ENCODE measurements around the gene MAPKAP1. TPM values are rescaled to one million over a fixed set of nuclear protein-coding genes. Genes with fewer than 3 reads are reported as not detected.

MAPKAP1 gene
- total RNA-seq, 2 experiments from 2014 or later, result 66.2 to 78.8 TPM

- BruUV-seq (replicated peaks), result no TSS peak
- TF ChIP-seq CTCF (conservative IDR thresholded peaks at IDR 0.05; ENCODE audit: low read length), result no peak
- TF ChIP-seq EZH2phosphoT487 (IDR thresholded peaks at IDR 0.05; ENCODE audit: borderline replicate concordance, low read depth, low read length), result no peak
- Histone ChIP-seq H3K9me3 (ENCODE audit: low read length) (no peaks in the 10 kb centered on the region), H3K36me3 (ENCODE audit: insufficient read depth, low read length) (peaks cover 6% of the 10 kb centered on the region), H3K4me3 (ENCODE audit: low read depth, low read length, poor library complexity, severe bottlenecking) (no peak overlapping the region), H3K4me2 (ENCODE audit: low read length) (no peak overlapping the region), H3K27ac (ENCODE audit: low read depth, low read length, poor library complexity, severe bottlenecking) (no peak overlapping the region), H3K4me1 (ENCODE audit: insufficient read depth, low read length, poor library complexity, severe bottlenecking) (peaks cover under 1% of the 10 kb centered on the region), H3K79me2 (ENCODE audit: insufficient read depth, low read depth, low read length) (no peaks in the 10 kb centered on the region), H2AFZ (ENCODE audit: low read length) (no peak overlapping the region), H4K20me1 (ENCODE audit: insufficient read depth, low read length) (no peaks in the 10 kb centered on the region), H3K9me2 (ENCODE audit: insufficient read depth, low read length) (no peaks in the 10 kb centered on the region)
- no peak for DNase-seq (ENCODE audit: low spot score)
- ChIA-PET CTCF (ENCODE audit: unreplicated experiment) (no interaction called here), POLR2A (interaction anchor here (1.3 kb wide), 2 partner anchors 10 to 13 kb away, joined by 3 to 4 read pairs; no protein-coding TSS in a partner anchor)
- intact Hi-C loops (cut with micrococcal nuclease; ENCODE audit: unreplicated experiment), result no loop called here
These were observed 190.7 kb downstream of the MAPKAP1 start for GRCh38 chr9:125515983-125516940.

DNA sequence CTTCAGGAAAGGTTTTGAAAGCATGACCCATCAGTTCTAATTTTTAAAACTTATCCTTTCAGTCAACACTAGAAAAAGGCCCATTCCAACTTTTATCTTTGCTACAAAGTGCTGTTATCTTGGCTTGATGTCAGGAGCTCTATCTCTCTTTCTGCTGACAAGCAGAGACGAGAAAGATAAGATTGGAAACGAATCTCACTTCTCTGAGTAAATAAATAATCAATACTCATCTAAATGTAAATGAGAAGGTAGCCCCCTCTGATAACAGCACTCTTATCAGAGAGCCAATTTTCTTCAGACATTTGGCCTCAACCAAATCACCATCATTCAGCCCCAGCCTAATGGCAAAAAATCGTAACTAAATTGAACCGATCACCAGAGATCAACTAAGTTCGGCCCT is 191.7 kb downstream of the MAPKAP1 start:
- Histone ChIP-seq H3K79me2 (ENCODE audit: insufficient read depth, low read depth, low read length) (no peaks in the 10 kb centered on the region), H3K27ac (ENCODE audit: low read depth, low read length, poor library complexity, severe bottlenecking) (no peak overlapping the region), H4K20me1 (ENCODE audit: insufficient read depth, low read length) (no peaks in the 10 kb centered on the region; the same call in 1 of the 2 replicates), H3K9me3 (ENCODE audit: low read length) (no peaks in the 10 kb centered on the region), H3K9me2 (ENCODE audit: insufficient read depth, low read length) (no peaks in the 10 kb centered on the region), H3K4me2 (ENCODE audit: low read length) (no peak overlapping the region), H3K4me3 (ENCODE audit: low read depth, low read length, poor library complexity, severe bottlenecking) (no peak overlapping the region), H3K36me3 (ENCODE audit: insufficient read depth, low read length) (no peaks in the 10 kb centered on the region), H2AFZ (ENCODE audit: low read length) (no peak overlapping the region), H3K4me1 (ENCODE audit: insufficient read depth, low read length, poor library complexity, severe bottlenecking) (no peaks in the 10 kb centered on the region)
- CTCF ChIA-PET (ENCODE audit: unreplicated experiment), result interaction anchor here (0.5 kb wide), 1 partner anchor 830 kb away, joined by 4 read pairs; no protein-coding TSS in a partner anchor
- BruUV-seq (replicated peaks), result no TSS peak
- intact Hi-C loops (cut with micrococcal nuclease; ENCODE audit: unreplicated experiment), result no loop called here
- POLR2A ChIA-PET, result interaction anchor here (1.3 kb wide), 2 partner anchors 9 to 14 kb away, joined by 3 to 4 read pairs; no protein-coding TSS in a partner anchor
- no peak for DNase-seq (ENCODE audit: low spot score)
- TF ChIP-seq EZH2phosphoT487 (IDR thresholded peaks at IDR 0.05; ENCODE audit: borderline replicate concordance, low read depth, low read length), result no peak
- no peak for TF ChIP-seq CTCF (conservative IDR thresholded peaks at IDR 0.05; ENCODE audit: low read length)

DNA sequence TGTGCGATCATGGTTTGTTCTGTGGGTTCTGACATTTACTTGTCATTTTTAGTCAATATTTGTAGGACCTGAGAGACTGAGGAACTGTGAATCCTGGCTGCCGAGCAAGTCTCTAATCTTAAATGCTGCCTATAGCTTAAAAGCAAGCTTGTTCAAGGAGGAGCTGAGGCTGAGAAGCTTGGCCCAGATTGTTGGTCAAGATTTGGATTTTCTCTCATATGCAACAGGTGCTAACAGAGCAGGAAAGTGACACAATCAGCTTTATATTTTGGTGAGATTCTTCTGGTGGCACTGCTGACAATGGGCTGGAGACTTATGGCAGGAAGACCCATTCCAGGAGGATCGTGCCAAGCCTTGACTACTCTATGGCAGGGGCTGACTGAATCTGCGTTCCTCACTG is 192.5 kb downstream of the MAPKAP1 start:
- Histone ChIP-seq H3K36me3 (ENCODE audit: insufficient read depth, low read length) (no peaks in the 10 kb centered on the region), H2AFZ (ENCODE audit: low read length) (no peak overlapping the region), H3K9me2 (ENCODE audit: insufficient read depth, low read length) (no peaks in the 10 kb centered on the region), H3K4me2 (ENCODE audit: low read length) (no peak overlapping the region), H3K27ac (ENCODE audit: low read depth, low read length, poor library complexity, severe bottlenecking) (no peak overlapping the region), H3K4me3 (ENCODE audit: low read depth, low read length, poor library complexity, severe bottlenecking) (no peak overlapping the region), H4K20me1 (ENCODE audit: insufficient read depth, low read length) (no peaks in the 10 kb centered on the region; the same call in 1 of the 2 replicates), H3K9me3 (ENCODE audit: low read length) (no peaks in the 10 kb centered on the region), H3K79me2 (ENCODE audit: insufficient read depth, low read depth, low read length) (no peaks in the 10 kb centered on the region), H3K4me1 (ENCODE audit: insufficient read depth, low read length, poor library complexity, severe bottlenecking) (no peaks in the 10 kb centered on the region)
- no peak for TF ChIP-seq CTCF (conservative IDR thresholded peaks at IDR 0.05; ENCODE audit: low read length)
- intact Hi-C loops (cut with micrococcal nuclease; ENCODE audit: unreplicated experiment), result no loop called here
- BruUV-seq (replicated peaks), result no TSS peak
- ChIA-PET CTCF (ENCODE audit: unreplicated experiment) (no interaction called here), POLR2A (interaction anchor here (1.3 kb wide), 1 partner anchor 15 kb away, joined by 4 read pairs; no protein-coding TSS in a partner anchor)
- DNase-seq (ENCODE audit: low spot score), result no peak
